Suprapubic skin (tissue), 4 donors: Measurements from ENCODE around the gene IGFBP7. TPM values are rescaled to one million over a fixed set of nuclear protein-coding genes. Genes with fewer than 3 reads are reported as not detected.
A peak's percentile ranks its signal among the peaks of the same experiment; 100 is the strongest.

Experiments used
- DNase-seq, 2 donors: peaks; one replicate each; pipeline ENCODE4 v3.0.0-alpha.2; 2019; ENCODE audit warnings: low spot score in 2 of 2
- H3K27ac ChIP-seq: fragments of 200-600 bp; sonication (generic); one replicate; pipeline ENCODE4 v1.5.1; 2019
- H3K27me3 ChIP-seq: fragments of 200-600 bp; sonication (generic); one replicate; pipeline ENCODE4 v1.5.1; 2019
- H3K36me3 ChIP-seq: fragments of 200-600 bp; sonication (generic); one replicate; pipeline ENCODE4 v1.5.1; 2019
- H3K4me1 ChIP-seq: fragments of 200-600 bp; sonication (generic); one replicate; pipeline ENCODE4 v1.5.1; 2019
- H3K4me3 ChIP-seq: fragments of 200-600 bp; sonication (generic); one replicate; pipeline ENCODE4 v1.5.1; 2019; ENCODE audit warnings: mild to moderate bottlenecking
- H3K9me3 ChIP-seq: fragments of 200-600 bp; sonication (generic); one replicate; pipeline ENCODE4 v1.5.1; 2019
- CTCF ChIP-seq, 2 donors: fragments of 200-600 bp in 1 of 2; fragments of 450-650 bp in 1 of 2; sonication (generic) in 1 of 2; IDR thresholded peaks; one replicate each; pipeline ENCODE4 v1.5.1; 2016 to 2019; ENCODE audit warnings: antibody characterized with exemption in 2 of 2, mild to moderate bottlenecking in 1 of 2, moderate library complexity in 1 of 2
- EP300 ChIP-seq: sonication (generic); formaldehyde crosslinking; IDR thresholded peaks from one replicate; pipeline ENCODE4 v1.6.1; 2017; ENCODE audit warnings: antibody characterized with exemption
- POLR2A ChIP-seq, 2 donors: fragments of 450-650 bp; IDR thresholded peaks; one replicate each; pipeline ENCODE4 v1.6.1; 2017; ENCODE audit warnings: antibody characterized with exemption in 2 of 2, mild to moderate bottlenecking in 2 of 2, moderate library complexity in 2 of 2
- POLR2AphosphoS5 ChIP-seq, 3 donors: sonication (generic); formaldehyde crosslinking; IDR thresholded peaks; one replicate each; pipeline ENCODE4 v1.6.1; 2017; ENCODE audit warnings: antibody characterized with exemption in 3 of 3
- WGBS: methylation state at CpG from one replicate; pipeline ENCODE4 v1.1.5; 2018; 5-methylcytosine and 5-hydroxymethylcytosine counted together
- total RNA-seq, 4 donors: library from RNA; depleted of rRNA; stranded (reverse); fragments of >200 nt; gene quantifications; one replicate each; pipeline ENCODE4 v1.1.0, GENCODE V29; 2016

IGFBP7 gene
- total RNA-seq, 4 donors from 2014 or later = 85.3 to 152 (median 125) TPM

GRCh38 chr4:57113870-57114269 lies 3.7 kb upstream of the IGFBP7 start:
- Histone ChIP-seq H3K36me3 (no peaks in the 10 kb centered on the region), H3K4me3 (no peak overlapping the region), H3K27me3 (no peaks in the 10 kb centered on the region), H3K9me3 (no peaks in the 10 kb centered on the region), H3K27ac (no peak overlapping the region), H3K4me1 (peaks cover 21% of the 10 kb centered on the region)
- no peak for TF ChIP-seq CTCF (IDR thresholded peaks at IDR 0.05)
- 80% methylated on average over 6 of the region's 6 CpGs for WGBS
- DNase-seq = no peak

DNA sequence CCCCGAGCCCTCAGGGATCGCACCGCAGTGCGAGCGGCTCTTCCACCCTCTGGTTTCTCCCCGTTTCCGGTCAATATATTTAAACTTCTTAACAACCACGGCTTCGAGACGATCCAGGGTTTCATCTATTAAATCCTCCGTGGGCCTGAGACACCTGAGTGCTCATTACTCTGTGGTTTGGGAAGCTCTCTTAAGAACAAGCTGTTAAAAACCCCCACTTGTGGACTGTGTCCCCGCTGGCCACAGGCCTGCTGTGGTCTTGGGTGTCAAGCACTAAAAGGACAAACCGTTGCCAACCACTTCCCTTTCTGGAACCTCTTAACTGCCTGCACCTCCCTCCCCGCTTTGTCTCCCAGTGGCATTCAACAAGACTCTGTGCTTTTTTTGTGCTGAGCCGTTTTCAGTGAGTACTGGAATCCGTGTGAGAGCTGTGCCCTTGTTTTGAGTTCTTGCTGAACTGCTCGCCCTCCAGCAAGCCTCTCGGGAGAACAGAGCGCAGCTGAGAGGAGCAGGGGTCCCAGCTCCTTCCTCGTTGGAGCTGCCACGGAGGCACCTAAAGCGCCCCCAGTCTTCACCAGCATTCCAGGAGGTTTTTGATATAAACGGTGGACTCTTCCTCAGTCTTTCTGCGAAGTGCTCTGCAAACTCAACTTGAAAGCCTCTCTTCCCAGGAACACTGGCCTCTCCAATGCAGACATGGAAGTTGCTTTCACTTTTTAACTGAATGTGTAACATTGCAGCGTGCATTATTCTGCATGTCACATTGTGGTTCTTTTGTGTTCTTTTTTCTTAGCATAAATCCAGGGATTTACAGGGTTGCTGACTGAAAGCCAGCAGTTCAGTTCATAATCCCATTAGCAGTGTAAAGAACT lies 691 bp upstream of the IGFBP7 start:
- Histone ChIP-seq H3K27ac (peak overlapping the region; percentile 94), H3K27me3 (no peaks in the 10 kb centered on the region), H3K9me3 (no peaks in the 10 kb centered on the region), H3K4me1 (peaks cover 15% of the 10 kb centered on the region), H3K36me3 (no peaks in the 10 kb centered on the region), H3K4me3 (peak overlapping the region; percentile 70)
- no peak for TF ChIP-seq POLR2A (IDR thresholded peaks at IDR 0.05)
- TF ChIP-seq EP300 = no peak
- no peak for TF ChIP-seq POLR2AphosphoS5 (IDR thresholded peaks at IDR 0.05)
- no peak for DNase-seq
- WGBS = 3% methylated on average over 25 of the region's 25 CpGs

GRCh38 chr4:57109411-57109846 lies 756 bp downstream of the IGFBP7 start:
- H3K9me3 ChIP-seq = no peaks in the 10 kb centered on the region
- H3K4me1 ChIP-seq = peaks cover 26% of the 10 kb centered on the region
- no peak for DNase-seq
- 26% methylated on average over 9 of the region's 27 CpGs for WGBS
- H3K36me3 ChIP-seq = no peaks in the 10 kb centered on the region
- peak overlapping the region; percentile 70 for H3K4me3 ChIP-seq
- peak overlapping the region; percentile 94 for H3K27ac ChIP-seq
- H3K27me3 ChIP-seq = no peaks in the 10 kb centered on the region
- TF ChIP-seq POLR2AphosphoS5 (IDR thresholded peaks at IDR 0.05) (no peak), EP300 (no peak), POLR2A (IDR thresholded peaks at IDR 0.05) (no peak), CTCF (IDR thresholded peaks at IDR 0.05) (no peak)

DNA sequence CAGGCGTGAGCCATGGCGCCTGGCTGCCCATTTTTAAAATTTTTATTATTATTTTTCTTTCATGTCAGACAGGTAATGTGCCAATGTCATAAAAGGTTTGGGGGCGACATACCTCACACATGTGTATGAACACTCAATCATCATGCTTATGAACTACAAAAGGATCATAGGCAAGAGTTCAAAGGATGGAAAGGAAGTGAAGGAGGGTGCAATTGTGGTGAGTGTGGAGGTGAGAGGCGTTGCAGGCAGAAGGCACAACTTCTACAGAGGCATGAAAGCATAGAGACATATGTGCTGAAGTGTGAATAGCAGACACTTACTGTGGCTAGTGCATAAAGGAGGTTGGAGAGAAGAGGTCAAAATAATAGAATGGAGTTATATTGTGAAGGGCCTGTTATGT lies 4.0 kb downstream of the IGFBP7 start:
- H3K4me1 ChIP-seq = peaks cover 36% of the 10 kb centered on the region
- no peak overlapping the region for H3K4me3 ChIP-seq
- WGBS = 93% methylated on average over 4 of the region's 4 CpGs
- no peaks in the 10 kb centered on the region for H3K36me3 ChIP-seq
- H3K27ac ChIP-seq = no peak overlapping the region
- no peak for DNase-seq
- no peaks in the 10 kb centered on the region for H3K27me3 ChIP-seq
- no peaks in the 10 kb centered on the region for H3K9me3 ChIP-seq
- TF ChIP-seq EP300 = no peak
- no peak for TF ChIP-seq CTCF (IDR thresholded peaks at IDR 0.05)
- no peak for TF ChIP-seq POLR2A (IDR thresholded peaks at IDR 0.05)
- no peak for TF ChIP-seq POLR2AphosphoS5 (IDR thresholded peaks at IDR 0.05)

- TF ChIP-seq EP300 (no peak), POLR2AphosphoS5 (IDR thresholded peaks at IDR 0.05) (no peak), POLR2A (IDR thresholded peaks at IDR 0.05) (no peak), CTCF (IDR thresholded peaks at IDR 0.05) (no peak)
- Histone ChIP-seq H3K27ac (peak overlapping the region; percentile 1), H3K9me3 (no peaks in the 10 kb centered on the region), H3K4me1 (peaks cover 38% of the 10 kb centered on the region), H3K36me3 (no peaks in the 10 kb centered on the region), H3K4me3 (no peak overlapping the region), H3K27me3 (no peaks in the 10 kb centered on the region)
- 78% methylated on average over 4 of the region's 4 CpGs for WGBS
- DNase-seq = no peak
Observed at GRCh38 chr4:57104706-57105560, 5.3 kb downstream of the IGFBP7 start.
